HEK293 (cell line): ENCODE measurements around the gene DGKG.

Experiments used
- GLI4 ChIP-seq: fragments of 450-650 bp; formaldehyde crosslinking; IDR thresholded peaks from 2 replicates; pipeline ENCODE4 v1.5.1; 2016; ENCODE audit warnings: missing biosample characterization, missing genetic modification characterization
- GLIS1 ChIP-seq: fragments of 450-650 bp; formaldehyde crosslinking; IDR thresholded peaks from 2 replicates; pipeline ENCODE4 v1.5.1; 2016; ENCODE audit warnings: missing biosample characterization, missing genetic modification characterization
- KLF7 ChIP-seq: fragments of 450-650 bp; formaldehyde crosslinking; IDR thresholded peaks from 2 replicates; pipeline ENCODE4 v1.5.1; 2016; ENCODE audit warnings: missing biosample characterization, missing genetic modification characterization, borderline replicate concordance
- PBX3 ChIP-seq: sonication (generic); formaldehyde crosslinking; IDR thresholded peaks from 2 replicates; pipeline ENCODE4 v1.8.1; 2022; ENCODE audit warnings: mild to moderate bottlenecking, moderate library complexity, missing genetic modification reagents
- PRDM10 ChIP-seq: fragments of 450-650 bp; formaldehyde crosslinking; IDR thresholded peaks from 2 replicates; pipeline ENCODE4 v1.5.1; 2016; ENCODE audit warnings: missing biosample characterization, missing genetic modification characterization
- PRDM4 ChIP-seq: fragments of 450-650 bp; formaldehyde crosslinking; IDR thresholded peaks from 2 replicates; pipeline ENCODE4 v1.5.1; 2017; ENCODE audit warnings: missing biosample characterization, missing genetic modification characterization
- RBAK ChIP-seq: fragments of 450-650 bp; formaldehyde crosslinking; IDR thresholded peaks from 2 replicates; pipeline ENCODE4 v1.5.1; 2016; ENCODE audit warnings: missing biosample characterization, missing genetic modification characterization
- TRIM28 ChIP-seq: IDR thresholded peaks from 2 replicates; pipeline ENCODE4 v1.6.1; 2011; ENCODE audit warnings: low read length, control low read depth, borderline replicate concordance
- WT1 ChIP-seq: fragments of 450-650 bp; formaldehyde crosslinking; IDR thresholded peaks from 2 replicates; pipeline ENCODE4 v1.5.1; 2016; ENCODE audit warnings: missing biosample characterization, missing genetic modification characterization
- YY1 ChIP-seq: fragments of 450-650 bp; formaldehyde crosslinking; IDR thresholded peaks from 2 replicates; pipeline ENCODE4 v1.5.1; 2018; ENCODE audit warnings: missing biosample characterization, missing genetic modification characterization
- ZBTB6 ChIP-seq: fragments of 450-650 bp; formaldehyde crosslinking; IDR thresholded peaks from 2 replicates; pipeline ENCODE4 v1.5.1; 2017; ENCODE audit warnings: missing biosample characterization, missing genetic modification characterization
- ZBTB7A ChIP-seq: fragments of 450-650 bp; formaldehyde crosslinking; IDR thresholded peaks from 2 replicates; pipeline ENCODE4 v1.5.1; 2016; ENCODE audit warnings: low read depth, missing biosample characterization, missing genetic modification characterization
- ZNF10 ChIP-seq: fragments of 450-650 bp; formaldehyde crosslinking; IDR thresholded peaks from 2 replicates; pipeline ENCODE4 v1.5.1; 2017; ENCODE audit warnings: missing biosample characterization, missing genetic modification characterization
- ZNF148 ChIP-seq: fragments of 450-650 bp; formaldehyde crosslinking; IDR thresholded peaks from 2 replicates; pipeline ENCODE4 v1.5.0; 2017; ENCODE audit warnings: missing biosample characterization, missing genetic modification characterization, borderline replicate concordance
- ZNF211 ChIP-seq: fragments of 450-650 bp; formaldehyde crosslinking; IDR thresholded peaks from 2 replicates; pipeline ENCODE4 v1.5.1; 2016; ENCODE audit warnings: low read depth, missing biosample characterization, missing genetic modification characterization
- ZNF26 ChIP-seq: fragments of 450-650 bp; formaldehyde crosslinking; IDR thresholded peaks from 2 replicates; pipeline ENCODE4 v1.5.1; 2016; ENCODE audit warnings: missing biosample characterization, missing genetic modification characterization
- ZNF266 ChIP-seq: fragments of 450-650 bp; formaldehyde crosslinking; IDR thresholded peaks from 2 replicates; pipeline ENCODE4 v1.5.1; 2016; ENCODE audit warnings: missing biosample characterization, missing genetic modification characterization, low read depth
- ZNF449 ChIP-seq: fragments of 450-650 bp; formaldehyde crosslinking; IDR thresholded peaks from 2 replicates; pipeline ENCODE4 v1.5.1; 2017; ENCODE audit warnings: missing biosample characterization, mild to moderate bottlenecking, missing genetic modification characterization, moderate library complexity
- ZNF530 ChIP-seq: fragments of 450-650 bp; formaldehyde crosslinking; IDR thresholded peaks from 2 replicates; pipeline ENCODE4 v1.5.1; 2016; ENCODE audit warnings: low read depth, missing biosample characterization, missing genetic modification characterization
- ZNF555 ChIP-seq: fragments of 450-650 bp; formaldehyde crosslinking; conservative IDR thresholded peaks from 2 replicates; pipeline ENCODE4 v1.5.1; 2017; ENCODE audit warnings: missing biosample characterization, mild to moderate bottlenecking, missing genetic modification characterization, inconsistent platforms
- ZNF571 ChIP-seq: fragments of 450-650 bp; formaldehyde crosslinking; IDR thresholded peaks from 2 replicates; pipeline ENCODE4 v1.5.0; 2017; ENCODE audit warnings: missing biosample characterization, missing genetic modification characterization
- ZNF629 ChIP-seq: fragments of 450-650 bp; formaldehyde crosslinking; IDR thresholded peaks from 2 replicates; pipeline ENCODE4 v1.5.1; 2017; ENCODE audit warnings: missing biosample characterization, missing genetic modification characterization
- ZNF670 ChIP-seq: fragments of 450-650 bp; formaldehyde crosslinking; IDR thresholded peaks from 2 replicates; pipeline ENCODE4 v1.5.1; 2016; ENCODE audit warnings: missing biosample characterization, missing genetic modification characterization, low read depth
- ZNF701 ChIP-seq: fragments of 450-650 bp; formaldehyde crosslinking; IDR thresholded peaks from 2 replicates; pipeline ENCODE4 v1.5.1; 2016; ENCODE audit warnings: missing biosample characterization, missing genetic modification characterization
- ZNF837 ChIP-seq: fragments of 450-650 bp; formaldehyde crosslinking; IDR thresholded peaks from 2 replicates; pipeline ENCODE4 v1.5.1; 2016; ENCODE audit warnings: missing biosample characterization, missing genetic modification characterization

Gene DGKG

GRCh38 chr3:186108941-186109865, 252.8 kb downstream of the DGKG start, which contains the start of gene ETV5 (continued):
- TF ChIP-seq ZNF449 (tag by site-specific recombination) = no peak; the same call in 1 of the 2 replicates
- TF ChIP-seq ZNF10 (tag by site-specific recombination) = no peak
- no peak for TF ChIP-seq RBAK
- TF ChIP-seq ZNF837 (tag by site-specific recombination) = no peak
- TF ChIP-seq PBX3 (CRISPR knock-in tag) = peak; percentile 95
- no peak for TF ChIP-seq PRDM4
- TF ChIP-seq ZNF670 = no peak
- TF ChIP-seq GLIS1 (tag by site-specific recombination) = peak; percentile 65; the same call in 1 of the 2 replicates
- no peak for TF ChIP-seq ZBTB7A (tag by site-specific recombination)
- no peak for TF ChIP-seq ZBTB6 (tag by site-specific recombination)
- TF ChIP-seq ZNF148 (tag by site-specific recombination) = no peak
- TF ChIP-seq ZNF530 (tag by site-specific recombination) = no peak
- TF ChIP-seq ZNF26 (tag by site-specific recombination) = no peak
- no peak for TF ChIP-seq ZNF266 (tag by site-specific recombination)
- TF ChIP-seq ZNF211 (tag by site-specific recombination) = no peak
- peak; percentile 14; the same call in 1 of the 2 replicates for TF ChIP-seq PRDM10 (tag by site-specific recombination)
- peak; percentile 45 for TF ChIP-seq ZNF629
- TF ChIP-seq ZNF701 (tag by site-specific recombination) = no peak
- TF ChIP-seq ZNF571 (tag by site-specific recombination) = no peak
- TF ChIP-seq GLI4 (tag by site-specific recombination) = no peak
- no peak for TF ChIP-seq YY1 (tag by site-specific recombination)
- no peak for TF ChIP-seq WT1
- TF ChIP-seq ZNF555 (tag by site-specific recombination) = no peak
- TF ChIP-seq KLF7 (tag by site-specific recombination) = no peak
- no peak for TF ChIP-seq TRIM28
